HG02759 (cell line): ENCODE data around the gene DNAJC17.

Source experiments
- ATAC-seq: cut with Tn5 transposase; IDR thresholded peaks from one replicate; pipeline ENCODE4 v1.9.1; 2021; ENCODE audit warnings: mild to moderate bottlenecking, moderate library complexity; ENCODE audit not compliant: unreplicated experiment

The DNAJC17 gene

GRCh38 chr15:40743921-40744814, 63.1 kb downstream of the DNAJC17 start:
- ATAC-seq = peak; percentile 42

GRCh38 chr15:40743485-40743901, 63.8 kb downstream of the DNAJC17 start:
- no peak for ATAC-seq

- no peak for ATAC-seq
Measured at GRCh38 chr15:40739854-40740253, 67.4 kb downstream of the DNAJC17 start.

- ATAC-seq = no peak
Measured at GRCh38 chr15:40739047-40739446, 68.2 kb downstream of the DNAJC17 start.

GRCh38 chr15:40737048-40737447, 70.2 kb downstream of the DNAJC17 start:
- ATAC-seq = no peak

- no peak for ATAC-seq
Measured at GRCh38 chr15:40736575-40736974, 70.7 kb downstream of the DNAJC17 start.

- no peak for ATAC-seq
Measured at GRCh38 chr15:40731034-40731433, 76.2 kb downstream of the DNAJC17 start.

GRCh38 chr15:40723919-40724318, 83.4 kb downstream of the DNAJC17 start:
- ATAC-seq = no peak

GRCh38 chr15:40722934-40723333, 84.3 kb downstream of the DNAJC17 start:
- ATAC-seq = no peak

GRCh38 chr15:40722354-40722753, 84.9 kb downstream of the DNAJC17 start:
- ATAC-seq = no peak

- no peak for ATAC-seq
Measured at GRCh38 chr15:40721701-40722100, 85.6 kb downstream of the DNAJC17 start.

GRCh38 chr15:40716165-40716564, 91.1 kb downstream of the DNAJC17 start:
- ATAC-seq = no peak
